Measurements from ENCODE around the gene JMJD8. TPM values are rescaled to one million over a fixed set of nuclear protein-coding genes. Genes with fewer than 3 reads are reported as not detected.

JMJD8 gene
- total RNA-seq, 1 experiment from 2014 or later = 73.9 TPM

DNA sequence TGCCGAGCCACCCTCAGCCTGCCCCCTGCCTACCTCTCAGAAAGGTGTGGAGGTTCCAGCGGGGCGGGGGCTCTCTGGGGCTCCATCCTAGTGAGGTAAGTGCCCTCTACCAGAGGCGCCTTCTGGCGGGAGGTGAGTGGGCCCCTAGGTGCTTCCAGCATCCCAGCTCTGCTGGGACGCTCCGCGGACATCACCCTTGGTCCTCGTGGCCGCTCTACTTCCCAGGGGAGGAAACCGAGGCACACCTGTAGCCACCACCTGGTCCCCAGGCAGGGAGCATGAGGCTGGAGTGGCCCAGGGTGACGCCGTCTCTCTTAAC is 41.1 kb downstream of the JMJD8 start:
- BruUV-seq (replicated peaks) = no TSS peak
- Histone ChIP-seq H3K27ac (ENCODE audit: low read length) (peak overlapping the region; percentile 91), H3K4me3 (ENCODE audit: low read depth in 2 of 2, low read length in 2 of 2) (peak overlapping the region; percentile 64 to 75), H3K36me3 (ENCODE audit: control insufficient read depth, insufficient read depth, low read length) (no peaks in the 10 kb centered on the region), H3K9me3 (ENCODE audit: control insufficient read depth, insufficient read depth, low read depth, low read length) (no peaks in the 10 kb centered on the region), H3K27me3 (ENCODE audit: control insufficient read depth, insufficient read depth, low read length) (no peaks in the 10 kb centered on the region), H3K4me1 (ENCODE audit: control insufficient read depth, insufficient read depth, low read length) (peaks cover 57% of the 10 kb centered on the region)
- intact Hi-C loops (cut with micrococcal nuclease; ENCODE audit: unreplicated experiment) (no loop called here), in situ Hi-C loops (cut with HindIII; ENCODE audit: low pct_unique_long_range_greater_than_20kb, low sequenced_read_pairs) (no loop called here)
- ChIA-PET POLR2A (no interaction called here), CTCF (no interaction called here)
- ATAC-seq (no peak), DNase-seq (ENCODE audit: low read depth, low spot score) (no peak)
- no peak for TF ChIP-seq SIN3A (IDR thresholded peaks at IDR 0.05; ENCODE audit: borderline replicate concordance, insufficient read depth, low read depth, low read length)
- TF ChIP-seq TCF7L2 (IDR thresholded peaks at IDR 0.05; ENCODE audit: low read depth, low read length) = no peak
- no peak for TF ChIP-seq POLR2AphosphoS5 (IDR thresholded peaks at IDR 0.05; ENCODE audit: low read depth, low read length)
- TF ChIP-seq, protein P1, sequence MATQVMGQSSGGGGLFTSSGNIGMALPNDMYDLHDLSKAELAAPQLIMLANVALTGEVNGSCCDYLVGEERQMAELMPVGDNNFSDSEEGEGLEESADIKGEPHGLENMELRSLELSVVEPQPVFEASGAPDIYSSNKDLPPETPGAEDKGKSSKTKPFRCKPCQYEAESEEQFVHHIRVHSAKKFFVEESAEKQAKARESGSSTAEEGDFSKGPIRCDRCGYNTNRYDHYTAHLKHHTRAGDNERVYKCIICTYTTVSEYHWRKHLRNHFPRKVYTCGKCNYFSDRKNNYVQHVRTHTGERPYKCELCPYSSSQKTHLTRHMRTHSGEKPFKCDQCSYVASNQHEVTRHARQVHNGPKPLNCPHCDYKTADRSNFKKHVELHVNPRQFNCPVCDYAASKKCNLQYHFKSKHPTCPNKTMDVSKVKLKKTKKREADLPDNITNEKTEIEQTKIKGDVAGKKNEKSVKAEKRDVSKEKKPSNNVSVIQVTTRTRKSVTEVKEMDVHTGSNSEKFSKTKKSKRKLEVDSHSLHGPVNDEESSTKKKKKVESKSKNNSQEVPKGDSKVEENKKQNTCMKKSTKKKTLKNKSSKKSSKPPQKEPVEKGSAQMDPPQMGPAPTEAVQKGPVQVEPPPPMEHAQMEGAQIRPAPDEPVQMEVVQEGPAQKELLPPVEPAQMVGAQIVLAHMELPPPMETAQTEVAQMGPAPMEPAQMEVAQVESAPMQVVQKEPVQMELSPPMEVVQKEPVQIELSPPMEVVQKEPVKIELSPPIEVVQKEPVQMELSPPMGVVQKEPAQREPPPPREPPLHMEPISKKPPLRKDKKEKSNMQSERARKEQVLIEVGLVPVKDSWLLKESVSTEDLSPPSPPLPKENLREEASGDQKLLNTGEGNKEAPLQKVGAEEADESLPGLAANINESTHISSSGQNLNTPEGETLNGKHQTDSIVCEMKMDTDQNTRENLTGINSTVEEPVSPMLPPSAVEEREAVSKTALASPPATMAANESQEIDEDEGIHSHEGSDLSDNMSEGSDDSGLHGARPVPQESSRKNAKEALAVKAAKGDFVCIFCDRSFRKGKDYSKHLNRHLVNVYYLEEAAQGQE (IDR thresholded peaks at IDR 0.05; ENCODE audit: insufficient read depth in 1 of 2, low read depth in 2 of 2, low read length in 1 of 2) = no peak
- TF ChIP-seq CTCF (IDR thresholded peaks at IDR 0.05) = no peak

DNA sequence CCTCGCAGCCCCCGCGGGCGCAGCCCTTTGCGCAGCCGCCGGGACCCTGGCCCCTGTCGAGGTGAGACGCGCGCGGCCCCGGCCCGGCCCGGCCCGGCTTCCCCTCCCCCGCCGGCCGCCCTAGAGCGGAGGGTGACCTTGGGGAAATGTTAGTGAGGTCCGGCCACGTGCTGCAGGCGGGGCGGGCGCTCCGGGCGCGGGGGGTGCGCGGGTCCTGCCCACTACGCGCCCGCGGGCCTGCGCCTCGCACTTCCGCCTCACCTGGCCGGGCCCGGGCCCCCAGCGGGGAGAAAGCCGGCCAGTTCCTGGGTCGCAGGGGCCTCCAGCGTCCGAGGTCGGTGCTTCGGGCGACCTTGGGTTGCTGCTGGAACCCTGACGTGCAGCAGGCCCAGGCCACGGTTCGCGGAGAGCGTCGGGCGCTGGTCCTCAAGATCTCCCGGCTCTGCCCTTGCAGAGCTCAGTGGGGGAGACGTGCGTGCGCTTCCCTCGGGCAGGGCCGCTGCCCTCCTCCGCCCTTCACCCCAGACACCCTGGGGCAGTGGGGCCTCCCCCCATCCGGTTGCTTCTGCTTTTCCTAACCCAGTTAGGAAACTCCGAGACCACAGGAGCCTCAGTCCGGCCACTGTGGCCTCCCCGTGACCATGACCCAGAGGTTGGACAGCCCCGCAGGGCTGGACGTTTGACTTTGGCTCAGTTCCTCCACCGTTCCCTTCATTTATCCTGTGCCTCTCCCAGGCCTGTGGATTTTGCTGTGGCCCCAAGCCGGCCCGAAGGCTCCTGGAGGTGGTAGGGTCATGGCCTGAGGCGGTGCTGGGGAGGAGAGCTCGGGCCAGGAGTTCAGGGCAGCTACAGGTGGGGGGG is 41.7 kb downstream of the JMJD8 start:
- in situ Hi-C loops (cut with HindIII; ENCODE audit: low pct_unique_long_range_greater_than_20kb, low sequenced_read_pairs) = no loop called here
- peak overlapping the region; percentile 91 for H3K27ac ChIP-seq (ENCODE audit: low read length)
- no peak for DNase-seq (ENCODE audit: low read depth, low spot score)

More for the DNA sequence above, 41.7 kb downstream of the JMJD8 start:
- intact Hi-C loops (cut with micrococcal nuclease; ENCODE audit: unreplicated experiment) = no loop called here
- BruUV-seq (replicated peaks) = no TSS peak
- Histone ChIP-seq H3K36me3 (ENCODE audit: control insufficient read depth, insufficient read depth, low read length) (no peaks in the 10 kb centered on the region), H3K27me3 (ENCODE audit: control insufficient read depth, insufficient read depth, low read length) (no peaks in the 10 kb centered on the region), H3K9me3 (ENCODE audit: control insufficient read depth, insufficient read depth, low read depth, low read length) (no peaks in the 10 kb centered on the region), H3K4me1 (ENCODE audit: control insufficient read depth, insufficient read depth, low read length) (peaks cover 57% of the 10 kb centered on the region), H3K4me3 (ENCODE audit: low read depth in 2 of 2, low read length in 2 of 2) (peak overlapping the region; percentile 64 to 75)
- ChIA-PET CTCF (no interaction called here), POLR2A (no interaction called here)
- TF ChIP-seq POLR2AphosphoS5 (IDR thresholded peaks at IDR 0.05; ENCODE audit: low read depth, low read length) (no peak), SIN3A (IDR thresholded peaks at IDR 0.05; ENCODE audit: borderline replicate concordance, insufficient read depth, low read depth, low read length) (no peak), TCF7L2 (IDR thresholded peaks at IDR 0.05; ENCODE audit: low read depth, low read length) (no peak), CTCF (IDR thresholded peaks at IDR 0.05) (no peak)
- TF ChIP-seq, protein P1 (IDR thresholded peaks at IDR 0.05; ENCODE audit: insufficient read depth in 1 of 2, low read depth in 2 of 2, low read length in 1 of 2) = no peak
- ATAC-seq = peak; percentile 49
